H1 (cell line): ENCODE results near the gene PABPC1L. TPM values are rescaled to one million over a fixed set of nuclear protein-coding genes. Genes with fewer than 3 reads are reported as not detected.

Source experiments
- CTCF ChIA-PET: fragments of 300-600 bp; sonication (Branson Sonifier 250); formaldehyde crosslinking; loops from one replicate; lab custom pipeline; 2021; ENCODE audit not compliant: partially characterized antibody; lab: Charles Lee
- POLR2A ChIA-PET: fragments of 300-600 bp; sonication (Branson Sonifier 250); formaldehyde crosslinking; loops from one replicate; lab custom pipeline; 2021; ENCODE audit warnings: inconsistent platforms; ENCODE audit not compliant: partially characterized antibody; lab: Charles Lee
- DNase-seq, 2 experiments: peaks; one replicate each; pipeline versions ENCODE4 v3.0.0 to v3.0.0-alpha.2; 2010 to 2022; ENCODE audit warnings: low spot score in 2 of 2, low read depth in 1 of 2, mixed read lengths in 1 of 2
- FAIRE-seq: peaks from 2 replicates; lab custom pipeline; 2011; peaks lifted over from hg19 to GRCh38; lab: Jason Lieb, UNC
- H2AFZ ChIP-seq: 2 replicates; pipeline ENCODE4 v1.8.1; 2012; ENCODE audit warnings: low read length, inconsistent platforms
- H2AK5ac ChIP-seq: 2 replicates; pipeline ENCODE4 v1.6.1; 2013; ENCODE audit warnings: low read depth, low read length
- H2BK120ac ChIP-seq: replicated peaks from 2 replicates; pipeline ENCODE3; 2013; ENCODE audit warnings: low read depth, low read length, inconsistent platforms
- H2BK12ac ChIP-seq: 2 replicates; pipeline ENCODE4 v1.6.1; 2013; ENCODE audit warnings: low read depth, low read length
- H2BK15ac ChIP-seq: 2 replicates; pipeline ENCODE4 v1.6.1; 2013; ENCODE audit warnings: low read length
- H2BK20ac ChIP-seq: 2 replicates; pipeline ENCODE4 v1.6.1; 2013; ENCODE audit warnings: low read length
- H2BK5ac ChIP-seq: 2 replicates; pipeline ENCODE4 v1.6.1; 2013; ENCODE audit warnings: low read depth, low read length
- H3K14ac ChIP-seq: 2 replicates; pipeline ENCODE4 v1.6.1; 2013; ENCODE audit warnings: inconsistent platforms; ENCODE audit not compliant: insufficient read length
- H3K18ac ChIP-seq: 2 replicates; pipeline ENCODE4 v1.6.1; 2013; ENCODE audit warnings: low read length; ENCODE audit errors: extremely low read depth
- H3K23ac ChIP-seq: 2 replicates; pipeline ENCODE4 v1.6.1; 2013; ENCODE audit warnings: inconsistent platforms; ENCODE audit not compliant: insufficient read length
- H3K23me2 ChIP-seq: 2 replicates; pipeline ENCODE4 v1.6.1; 2013; ENCODE audit warnings: low read depth, low read length
- H3K27ac ChIP-seq: 2 replicates; pipeline ENCODE4 v1.6.1; 2011; ENCODE audit warnings: low read depth, low read length, inconsistent platforms
- H3K27me3 ChIP-seq, 4 experiments: replicated peaks in 1 of 4; 1 replicate in 1 of 4; 2 replicates in 3 of 4; pipeline versions ENCODE4 v1.6.1 to v1.8.1; 2011 to 2013; ENCODE audit warnings: low read length in 3 of 4, mild to moderate bottlenecking in 3 of 4, inconsistent platforms in 2 of 4, mixed read lengths in 2 of 4, moderate library complexity in 1 of 4; ENCODE audit not compliant: control insufficient read depth in 3 of 4, insufficient read depth in 3 of 4; ENCODE audit errors: extremely low read depth in 1 of 4
- H3K36me3 ChIP-seq, 4 experiments: 2 replicates each; pipeline versions ENCODE4 v1.6.1 to v1.8.1; 2011 to 2013; ENCODE audit warnings: mild to moderate bottlenecking in 4 of 4, low read length in 3 of 4, moderate library complexity in 2 of 4, control low read depth in 1 of 4, inconsistent platforms in 1 of 4; ENCODE audit not compliant: insufficient read depth in 4 of 4, control insufficient read depth in 2 of 4
- H3K4ac ChIP-seq: replicated peaks from 2 replicates; pipeline ENCODE3; 2013; ENCODE audit warnings: low read length, low read depth, mixed read lengths, inconsistent platforms; ENCODE audit not compliant: insufficient read length
- H3K4me1 ChIP-seq, 4 experiments: replicated peaks in 1 of 4; 1 replicate in 1 of 4; 2 replicates in 3 of 4; pipeline versions ENCODE4 v1.6.1 to v1.8.1; 2011 to 2013; ENCODE audit warnings: low read length in 3 of 4, inconsistent platforms in 2 of 4, mixed read lengths in 1 of 4; ENCODE audit not compliant: insufficient read depth in 4 of 4, control insufficient read depth in 3 of 4
- H3K4me2 ChIP-seq, 2 experiments: 2 replicates each; pipeline versions ENCODE4 v1.6.1 to v1.8.1; 2011 to 2013; ENCODE audit warnings: low read depth in 2 of 2, low read length in 2 of 2, control low read depth in 1 of 2, inconsistent platforms in 1 of 2, mild to moderate bottlenecking in 1 of 2; ENCODE audit not compliant: insufficient read depth in 1 of 2
- H3K4me3 ChIP-seq, 4 experiments: fragments of 200-600, 300-600 bp in 1 of 4; sonication (generic), shearing (Covaris generic), sonication (Bioruptor Twin) in 1 of 4; 2 replicates each; pipeline versions ENCODE4 v1.5.1 to v1.8.1; 2011 to 2016; ENCODE audit warnings: low read length in 4 of 4, low read depth in 3 of 4, control low read depth in 2 of 4, inconsistent platforms in 2 of 4, mild to moderate bottlenecking in 2 of 4, mixed read lengths in 1 of 4, moderate library complexity in 1 of 4; ENCODE audit not compliant: insufficient read depth in 2 of 4; ENCODE audit errors: extremely low read depth in 1 of 4
- H3K56ac ChIP-seq: replicated peaks from 2 replicates; pipeline ENCODE3; 2013; ENCODE audit warnings: low read depth, mild to moderate bottlenecking, mixed read lengths, low read length, inconsistent platforms; ENCODE audit not compliant: insufficient read length
- H3K79me1 ChIP-seq: 2 replicates; pipeline ENCODE4 v1.6.1; 2013; ENCODE audit warnings: low read depth, low read length, control low read depth
- H3K79me2 ChIP-seq, 2 experiments: 2 replicates each; pipeline versions ENCODE4 v1.6.1 to v1.8.1; 2012 to 2013; ENCODE audit warnings: low read length in 2 of 2, mild to moderate bottlenecking in 2 of 2, inconsistent platforms in 1 of 2; ENCODE audit not compliant: insufficient read depth in 2 of 2, control insufficient read depth in 1 of 2
- H3K9ac ChIP-seq, 4 experiments: replicated peaks in 1 of 4; 1 replicate in 1 of 4; 2 replicates in 3 of 4; pipeline versions ENCODE4 v1.6.1 to v1.8.1; 2011 to 2013; ENCODE audit warnings: low read depth in 3 of 4, low read length in 3 of 4, control low read depth in 2 of 4, mild to moderate bottlenecking in 2 of 4, moderate library complexity in 2 of 4, inconsistent platforms in 1 of 4; ENCODE audit errors: extremely low read depth in 1 of 4
- H3K9me3 ChIP-seq, 2 experiments: 2 replicates each; pipeline versions ENCODE4 v1.6.1 to v1.8.1; 2012 to 2013; ENCODE audit warnings: mild to moderate bottlenecking in 2 of 2, moderate library complexity in 2 of 2, control low read depth in 1 of 2, inconsistent platforms in 1 of 2, low read depth in 1 of 2, low read length in 1 of 2, mixed read lengths in 1 of 2; ENCODE audit not compliant: insufficient read depth in 2 of 2
- H4K20me1 ChIP-seq, 2 experiments: replicated peaks in 1 of 2; 2 replicates each; pipeline versions ENCODE3 to v1.8.1; 2011 to 2013; ENCODE audit warnings: inconsistent platforms in 2 of 2, low read length in 2 of 2, mild to moderate bottlenecking in 1 of 2; ENCODE audit not compliant: insufficient read depth in 2 of 2, control insufficient read depth in 1 of 2
- H4K5ac ChIP-seq: 2 replicates; pipeline ENCODE4 v1.6.1; 2013; ENCODE audit warnings: low read length, low read depth, mixed read lengths, inconsistent platforms; ENCODE audit not compliant: insufficient read length
- H4K8ac ChIP-seq: 2 replicates; pipeline ENCODE4 v1.8.0; 2013; ENCODE audit warnings: mild to moderate bottlenecking, moderate library complexity, low read length, inconsistent platforms; ENCODE audit not compliant: insufficient read depth; ENCODE audit errors: extremely low read depth
- H4K91ac ChIP-seq: replicated peaks from 2 replicates; pipeline ENCODE3; 2013; ENCODE audit warnings: low read length, mixed read lengths, inconsistent platforms; ENCODE audit not compliant: insufficient read length
- ASH2L ChIP-seq: fragments of 200-600, 300-600 bp; sonication (generic); IDR thresholded peaks from one replicate; pipeline ENCODE4 v1.7.1; 2017; ENCODE audit warnings: low read length
- CBX5 ChIP-seq: fragments of 300-800, 300-1000 bp; sonication (generic); IDR thresholded peaks from 2 replicates; pipeline ENCODE4 v1.7.1; 2016; ENCODE audit warnings: antibody characterized with exemption, low read length, low read depth
- CHD1 ChIP-seq: IDR thresholded peaks from 2 replicates; pipeline ENCODE4 v1.6.1; 2012; ENCODE audit warnings: low read depth, low read length, improper control_type of control experiment
- EP300 ChIP-seq, 2 experiments: IDR thresholded peaks; 1 replicate in 1 of 2; 2 replicates in 1 of 2; pipeline ENCODE4 v1.6.1; 2011 to 2012; ENCODE audit warnings: low read depth in 2 of 2, low read length in 2 of 2, mild to moderate bottlenecking in 2 of 2, borderline replicate concordance in 1 of 2, inconsistent platforms in 1 of 2, moderate library complexity in 1 of 2
- HDAC6 ChIP-seq: IDR thresholded peaks from one replicate; pipeline ENCODE4 v1.7.1; 2012; ENCODE audit warnings: low read depth, mild to moderate bottlenecking, inconsistent platforms, low read length, moderate library complexity
- KDM1A ChIP-seq: fragments of 200-600, 300-600 bp; sonication (generic); IDR thresholded peaks from 2 replicates; pipeline ENCODE4 v1.7.1; 2016; ENCODE audit warnings: mild to moderate bottlenecking, low read length, borderline replicate concordance
- KDM4A ChIP-seq: IDR thresholded peaks from one replicate; pipeline ENCODE4 v1.7.1; 2012; ENCODE audit warnings: low read depth, mild to moderate bottlenecking, moderate library complexity, low read length, inconsistent platforms; ENCODE audit not compliant: severe bottlenecking
- POLR2A ChIP-seq, 2 experiments: IDR thresholded peaks; 1 replicate in 1 of 2; 2 replicates in 1 of 2; pipeline ENCODE4 v1.6.1; 2011; ENCODE audit warnings: low read depth in 2 of 2, low read length in 2 of 2, mild to moderate bottlenecking in 2 of 2; ENCODE audit errors: control extremely low read depth in 1 of 2
- SP1 ChIP-seq: IDR thresholded peaks from 2 replicates; pipeline ENCODE4 v1.6.1; 2011; ENCODE audit warnings: low read depth, low read length
- SP4 ChIP-seq: IDR thresholded peaks from 2 replicates; pipeline ENCODE4 v1.6.1; 2012; ENCODE audit warnings: low read length, inconsistent platforms
- SUZ12 ChIP-seq: fragments of 200-600 bp; sonication (generic); IDR thresholded peaks from 2 replicates; pipeline ENCODE4 v1.6.1; 2012; ENCODE audit warnings: mild to moderate bottlenecking, inconsistent platforms, low read length, moderate library complexity, mixed read lengths
- TBP ChIP-seq: IDR thresholded peaks from 2 replicates; pipeline ENCODE4 v1.6.1; 2011; ENCODE audit warnings: low read depth, low read length, improper control_type of control experiment
- TEAD4 ChIP-seq: IDR thresholded peaks from 2 replicates; pipeline ENCODE4 v1.6.1; 2012; ENCODE audit warnings: low read depth, low read length, inconsistent platforms, mixed read lengths
- YY1 ChIP-seq: IDR thresholded peaks from 2 replicates; pipeline ENCODE4 v1.6.1; 2011; ENCODE audit warnings: low read depth, mild to moderate bottlenecking, low read length
- WGBS, 2 experiments: shearing (Covaris generic) in 1 of 2; methylation state at CpG; one replicate each; pipeline versions ENCODE4 v1.1.6 to v1.1.7; 2013 to 2015; ENCODE audit warnings: low lambda C conversion rate in 2 of 2, mixed read lengths in 2 of 2, inconsistent platforms in 1 of 2, low coverage in 1 of 2, missing lambda C conversion rate in 1 of 2; ENCODE audit not compliant: insufficient replicate concordance in 2 of 2, insufficient coverage in 1 of 2, insufficient read length in 1 of 2; ENCODE audit errors: extremely low coverage in 1 of 2, missing lambda C conversion rate in 1 of 2; 5-methylcytosine and 5-hydroxymethylcytosine counted together
- polyA plus RNA-seq, 7 experiments: library from polyadenylated mRNA; depleted of rRNA in 3 of 7; stranded (reverse) in 5 of 7; unstranded in 2 of 7; fragments of >200 nt in 5 of 7; fragments of 200-250 nt in 2 of 7; gene quantifications; 1 replicate in 5 of 7; 2 replicates in 1 of 7; 4 replicates in 1 of 7; pipeline versions ENCODE4 v1.2.1 to v1.2.3, GENCODE V29; 2011 to 2013; ENCODE audit warnings: missing spikeins in 2 of 7, mixed read lengths in 2 of 7
- total RNA-seq: library from RNA; stranded (reverse); fragmentation: NEBNext Ultra II Directional; extraction: Animal tissue kit (Norgen Biotek cat#: 25700); gene quantifications from 2 replicates; pipeline ENCODE4 v1.2.1, GENCODE V29; 2021
- TF ChIP-seq, protein P1 (sequence below): IDR thresholded peaks from 2 replicates; pipeline ENCODE4 v1.6.1; 2011; ENCODE audit warnings: low read length, improper control_type of control experiment

Gene PABPC1L
- total and polyA plus RNA-seq, 2 of the 8 experiments (the other 6 are each of a cell fraction or from before 2014, with no cell fraction given): 61.1 to 108 TPM

DNA sequence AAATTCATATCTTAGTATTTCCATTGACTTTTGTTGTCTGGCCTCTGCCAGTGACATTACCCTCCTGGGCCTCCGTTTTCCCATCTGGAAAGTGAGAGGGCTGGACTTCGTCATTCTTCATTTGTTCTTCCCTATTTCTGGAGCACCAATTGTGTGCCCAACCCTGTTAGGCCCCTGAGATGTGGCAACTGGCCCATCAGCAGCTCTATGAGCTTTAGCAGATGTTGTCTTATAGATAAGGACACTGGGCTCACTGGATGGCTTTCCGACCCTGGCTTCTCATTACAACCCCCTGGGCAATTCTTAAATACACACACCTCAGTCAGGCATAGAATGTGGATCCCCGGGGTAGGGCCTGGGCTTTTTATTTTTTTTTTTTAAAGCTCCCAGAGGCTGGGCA, 14.7 kb downstream of the PABPC1L start:
- Histone ChIP-seq H2BK12ac (no peak overlapping the region), H2AK5ac (no peak overlapping the region), H2BK15ac (no peak overlapping the region), H3K23me2 (no peaks in the 10 kb centered on the region), H3K4ac (no peak overlapping the region), H4K91ac (no peak overlapping the region), H3K18ac (no peak overlapping the region), H3K36me3 (peaks cover 3 to 52% (median 20%) of the 10 kb centered on the region in 4 experiments; a peak in 6 of 8 replicates), H3K27me3 (no peaks in the 10 kb centered on the region), H4K5ac (no peak overlapping the region), H3K4me2 (no peak overlapping the region), H2BK20ac (no peak overlapping the region), H3K56ac (no peak overlapping the region), H3K23ac (no peak overlapping the region), H2BK5ac (no peak overlapping the region), H2AFZ (no peak overlapping the region), H2BK120ac (no peak overlapping the region), H3K9me3 (no peaks in the 10 kb centered on the region), H4K20me1 (peaks cover 0 to 3% of the 10 kb centered on the region in 2 experiments), H3K14ac (no peak overlapping the region), H4K8ac (no peak overlapping the region), H3K9ac (no peak overlapping the region), H3K27ac (no peak overlapping the region), H3K79me1 (no peaks in the 10 kb centered on the region), H3K4me1 (no peaks in the 10 kb centered on the region), H3K4me3 (no peak overlapping the region), H3K79me2 (no peaks in the 10 kb centered on the region)
- DNase-seq (no peak), FAIRE-seq (no peak)
- ChIA-PET POLR2A (interaction anchor here (1.5 to 1.7 kb wide), 4 partner anchors 9 to 23 kb away, joined by 3 to 5 read pairs (median 4); no protein-coding TSS in a partner anchor), CTCF (interaction anchor here (0.6 to 2.1 kb wide), 6 partner anchors 14 to 850 kb away, joined by 3 to 8 read pairs (median 4); no protein-coding TSS in a partner anchor)
- 85% methylated on average over 4 of the region's 4 CpGs; no CpG with 5 or more reads in 1 of the 2 experiments for WGBS, 2 experiments
- TF ChIP-seq TBP (no peak), SP1 (no peak), SP4 (no peak), KDM4A (no peak), KDM1A (no peak), ASH2L (no peak), TEAD4 (no peak), CBX5 (no peak), CHD1 (no peak), HDAC6 (no peak), EP300 (IDR thresholded peaks at IDR 0.05; ENCODE audit: borderline replicate concordance in 1 of 2, low read depth in 2 of 2, low read length in 2 of 2) (no peak), POLR2A (IDR thresholded peaks at IDR 0.05; ENCODE audit: control extremely low read depth in 1 of 2, low read depth in 2 of 2, low read length in 2 of 2) (no peak), YY1 (no peak), SUZ12 (no peak)
- TF ChIP-seq, protein P1, sequence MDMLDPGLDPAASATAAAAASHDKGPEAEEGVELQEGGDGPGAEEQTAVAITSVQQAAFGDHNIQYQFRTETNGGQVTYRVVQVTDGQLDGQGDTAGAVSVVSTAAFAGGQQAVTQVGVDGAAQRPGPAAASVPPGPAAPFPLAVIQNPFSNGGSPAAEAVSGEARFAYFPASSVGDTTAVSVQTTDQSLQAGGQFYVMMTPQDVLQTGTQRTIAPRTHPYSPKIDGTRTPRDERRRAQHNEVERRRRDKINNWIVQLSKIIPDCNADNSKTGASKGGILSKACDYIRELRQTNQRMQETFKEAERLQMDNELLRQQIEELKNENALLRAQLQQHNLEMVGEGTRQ: no peak
